Stimulated activated naive B cell treated with anti-CD40 and anti-IgM and Interleukin-4, amounts not matched to agents 10 μg/mL and 1 μg/mL and 100 μg/mL, for 72 hours (primary cell): ENCODE results near the gene DBNDD2.

Experiments
- ATAC-seq, 2 donors: fragments of 150-1000 bp; cut with Tn5 transposase; replicated peaks; 2 replicates each; pipeline ENCODE4 v1.10.0; 2021; ENCODE audit warnings: moderate library complexity in 1 of 2
- DNase-seq: peaks from one replicate; pipeline ENCODE4 v3.0.0; 2021
- H3K27ac Mint-ChIP-seq: one replicate; pipeline ENCODE4 v1.8.0; 2022; ENCODE audit warnings: mild to moderate bottlenecking, mixed read lengths
- H3K27me3 Mint-ChIP-seq, 2 donors: one replicate each; pipeline ENCODE4 v1.8.0; 2022; ENCODE audit warnings: mixed read lengths in 2 of 2
- H3K36me3 Mint-ChIP-seq, 2 donors: one replicate each; pipeline ENCODE4 v1.8.0; 2022; ENCODE audit warnings: mixed read lengths in 2 of 2, mild to moderate bottlenecking in 1 of 2
- H3K4me1 Mint-ChIP-seq, 2 donors: one replicate each; pipeline ENCODE4 v1.8.0; 2022; ENCODE audit warnings: mixed read lengths in 2 of 2, mild to moderate bottlenecking in 1 of 2
- H3K4me3 Mint-ChIP-seq, 2 donors: one replicate each; pipeline ENCODE4 v1.8.0; 2022; ENCODE audit warnings: mild to moderate bottlenecking in 2 of 2, mixed read lengths in 2 of 2, moderate library complexity in 1 of 2
- H3K9me3 Mint-ChIP-seq, 2 donors: one replicate each; pipeline ENCODE4 v1.8.0; 2022; ENCODE audit warnings: mixed read lengths in 2 of 2, mild to moderate bottlenecking in 1 of 2

DBNDD2 gene

DNA sequence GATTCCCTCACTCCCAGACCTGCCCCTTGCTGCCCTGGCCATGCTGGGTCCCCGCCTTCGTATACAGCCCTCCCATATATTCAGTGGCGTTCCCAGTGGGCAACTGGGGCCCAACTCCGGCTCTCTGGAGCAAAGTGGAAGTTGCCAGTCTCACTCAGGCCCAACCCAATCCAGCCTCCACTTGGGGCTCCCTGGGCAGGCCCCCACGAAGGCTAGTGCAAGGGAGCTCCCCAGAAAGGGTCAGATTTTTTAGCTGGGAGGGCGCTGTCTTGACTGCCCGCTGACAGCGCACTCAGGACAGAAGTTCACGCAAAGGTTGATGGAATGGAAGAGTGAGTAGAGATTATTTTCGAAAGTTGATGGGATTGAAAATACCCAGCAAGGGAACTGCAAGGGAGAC lies 35.8 kb upstream of the DBNDD2 start:
- no peaks in the 10 kb centered on the region for H3K27me3 Mint-ChIP-seq
- DNase-seq (no peak), ATAC-seq (no peak)
- peak overlapping the region; percentile 70 to 81 for H3K4me3 Mint-ChIP-seq
- no peak overlapping the region for H3K27ac Mint-ChIP-seq
- H3K9me3 Mint-ChIP-seq, result no peaks in the 10 kb centered on the region
- H3K36me3 Mint-ChIP-seq, result peaks cover 22 to 47% of the 10 kb centered on the region in 2 donors
- H3K4me1 Mint-ChIP-seq, result peaks cover 47 to 71% of the 10 kb centered on the region in 2 donors

DNA sequence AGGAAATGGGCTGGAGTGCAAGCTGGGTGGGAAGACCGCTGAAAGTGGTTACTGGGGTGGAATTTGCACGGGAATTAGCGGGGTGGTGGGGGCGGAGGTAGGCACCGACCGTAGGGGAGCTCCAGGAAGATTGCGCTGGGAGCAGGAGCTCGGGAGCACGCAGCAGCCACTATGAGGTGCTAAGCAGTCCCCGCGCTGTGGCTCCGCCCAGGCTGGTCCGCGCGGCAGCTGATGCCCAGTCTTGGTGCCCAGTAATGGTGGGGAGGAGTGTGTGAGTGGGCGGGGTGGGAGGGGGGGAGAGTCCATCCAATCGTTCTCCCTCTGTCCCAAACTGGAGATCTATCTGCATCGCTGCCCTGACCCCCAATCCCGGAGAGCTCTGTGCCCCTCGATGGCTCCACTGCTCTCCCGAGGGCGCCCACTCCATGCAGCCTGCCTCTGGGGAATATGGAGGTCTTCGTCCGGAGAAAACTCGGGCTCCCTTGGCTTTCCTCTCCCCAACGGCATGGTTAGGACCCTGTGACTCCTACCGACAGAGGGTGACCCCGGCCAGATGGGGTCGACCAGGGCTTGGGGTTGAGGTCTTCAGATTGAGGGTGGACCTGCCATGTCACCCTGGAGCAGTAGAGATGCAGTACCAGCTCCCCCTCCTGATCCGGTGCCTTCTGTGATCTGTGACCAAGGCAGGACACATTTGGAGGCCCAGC lies 35.3 kb upstream of the DBNDD2 start:
- Mint-ChIP-seq H3K27ac (peak overlapping the region; percentile 14), H3K4me3 (peak overlapping the region; percentile 81 to 88), H3K36me3 (peaks cover 19 to 42% of the 10 kb centered on the region in 2 donors), H3K27me3 (no peaks in the 10 kb centered on the region), H3K4me1 (peaks cover 42 to 66% of the 10 kb centered on the region in 2 donors), H3K9me3 (no peaks in the 10 kb centered on the region)
- DNase-seq (no peak), ATAC-seq (no peak)

DNA sequence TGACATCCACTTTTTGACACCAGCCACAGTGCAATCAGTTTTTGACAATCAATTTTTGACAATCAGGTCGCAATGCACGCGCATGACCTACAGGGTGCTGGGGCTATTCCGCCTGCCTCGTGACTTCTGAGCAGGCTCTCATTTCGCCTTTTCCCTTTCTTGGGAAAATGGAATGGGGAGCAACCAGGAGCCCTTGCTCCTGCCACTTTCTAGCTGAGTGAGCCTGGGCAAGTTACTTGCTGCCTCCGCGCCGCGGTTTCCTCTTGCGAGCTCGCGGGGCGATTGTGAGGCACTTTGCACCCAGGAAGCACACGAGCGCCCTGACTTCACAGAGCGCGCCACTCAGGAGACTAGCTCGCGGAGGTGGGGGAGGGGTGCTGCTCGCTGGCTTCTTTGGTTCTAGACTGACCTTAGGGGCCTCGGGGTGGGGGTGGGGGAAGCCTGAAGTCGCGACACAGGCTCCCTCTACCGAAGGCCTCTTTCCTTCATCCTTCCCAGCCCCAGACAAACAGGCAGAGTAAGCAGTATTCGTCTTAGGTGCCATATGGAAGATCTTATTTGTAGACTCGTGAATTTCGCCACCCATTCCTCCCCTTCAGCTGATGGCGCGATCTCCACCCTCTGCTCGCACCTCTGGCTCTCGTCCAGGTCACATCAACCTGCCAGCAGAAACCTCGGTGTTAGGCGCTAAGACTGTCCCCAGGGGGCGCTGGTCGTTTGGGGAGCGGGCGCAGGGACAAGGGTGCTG lies 34.6 kb upstream of the DBNDD2 start:
- DNase-seq (peak; percentile 82), ATAC-seq (peak; percentile 90)
- peaks cover 19 to 35% of the 10 kb centered on the region in 2 donors for H3K36me3 Mint-ChIP-seq
- H3K4me1 Mint-ChIP-seq, result peaks cover 39 to 65% of the 10 kb centered on the region in 2 donors
- H3K4me3 Mint-ChIP-seq, result peak overlapping the region; percentile 81 to 88
- no peaks in the 10 kb centered on the region for H3K27me3 Mint-ChIP-seq
- H3K9me3 Mint-ChIP-seq, result no peaks in the 10 kb centered on the region
- peak overlapping the region; percentile 88 for H3K27ac Mint-ChIP-seq

DNA sequence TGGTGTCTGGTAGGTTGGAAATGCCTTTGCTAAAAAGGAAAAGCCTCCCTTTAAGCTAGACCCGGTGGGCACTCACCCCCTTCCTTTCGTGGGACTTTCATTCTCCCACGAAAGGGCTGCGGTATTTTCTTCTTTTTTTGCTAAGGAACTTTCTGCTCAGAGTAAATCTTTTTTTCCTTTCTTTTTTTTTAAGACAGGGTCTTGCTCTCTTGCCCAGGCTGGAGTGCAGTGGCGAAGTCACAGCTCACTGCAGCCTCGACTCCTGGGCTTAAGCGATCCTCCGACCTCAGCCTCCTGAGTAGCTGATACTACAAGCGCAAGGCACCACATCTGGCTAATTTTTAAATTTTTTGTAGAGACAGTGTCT lies 34.0 kb upstream of the DBNDD2 start:
- Mint-ChIP-seq H3K36me3 (peaks cover 19 to 34% of the 10 kb centered on the region in 2 donors), H3K27me3 (no peaks in the 10 kb centered on the region), H3K4me1 (peaks cover 34 to 63% of the 10 kb centered on the region in 2 donors), H3K4me3 (peak overlapping the region; percentile 81 to 88), H3K9me3 (no peaks in the 10 kb centered on the region), H3K27ac (peak overlapping the region; percentile 88)
- ATAC-seq (no peak), DNase-seq (no peak)

DNA sequence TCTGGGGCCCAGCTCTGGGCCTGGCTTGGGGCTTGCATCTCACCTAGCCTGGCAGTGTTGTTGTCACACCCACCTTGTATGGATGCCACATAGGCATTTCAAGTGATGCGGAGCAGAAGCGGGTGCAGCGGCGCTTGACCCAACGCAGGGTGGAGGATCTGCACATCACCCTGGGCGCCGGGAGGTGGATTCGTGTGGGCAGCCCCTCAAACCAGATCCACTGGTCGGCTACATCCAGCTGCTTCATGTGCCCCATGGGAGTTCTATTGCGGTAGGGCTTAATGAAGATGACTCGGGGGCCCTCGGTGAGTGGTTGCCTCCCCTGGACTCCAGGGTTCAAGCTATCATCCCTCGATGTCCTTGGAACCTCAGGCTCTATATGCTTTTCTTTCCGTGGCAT lies 33.1 kb upstream of the DBNDD2 start:
- Mint-ChIP-seq H3K4me1 (peaks cover 33 to 58% of the 10 kb centered on the region in 2 donors), H3K27ac (no peak overlapping the region), H3K27me3 (no peaks in the 10 kb centered on the region), H3K9me3 (no peaks in the 10 kb centered on the region), H3K36me3 (peaks cover 18 to 36% of the 10 kb centered on the region in 2 donors), H3K4me3 (no peak overlapping the region)
- DNase-seq (no peak), ATAC-seq (no peak)

DNA sequence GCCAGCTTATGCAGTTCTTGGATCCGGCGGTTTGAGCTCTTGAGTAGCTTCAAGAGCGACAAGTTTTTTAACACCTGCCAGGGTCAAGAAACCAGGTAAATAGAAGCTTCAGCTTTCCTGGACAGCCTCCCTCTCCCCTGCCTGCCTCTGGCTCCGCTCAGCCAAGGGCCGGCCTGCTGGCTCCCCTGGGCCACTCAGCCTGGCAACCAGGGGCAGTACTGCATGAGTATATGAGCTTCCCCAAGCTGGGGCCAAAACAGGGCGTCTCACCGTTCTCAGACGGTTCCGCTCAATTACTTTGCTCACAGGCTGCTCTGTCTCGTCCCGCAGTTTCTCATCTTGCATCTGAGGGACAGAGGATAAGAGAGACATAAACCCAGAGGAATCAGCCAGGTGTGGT lies 30.8 kb upstream of the DBNDD2 start:
- ATAC-seq (no peak), DNase-seq (no peak)
- Mint-ChIP-seq H3K4me1 (peaks cover 16 to 40% of the 10 kb centered on the region in 2 donors), H3K36me3 (peaks cover 19 to 33% of the 10 kb centered on the region in 2 donors), H3K4me3 (no peak overlapping the region), H3K27ac (no peak overlapping the region), H3K9me3 (no peaks in the 10 kb centered on the region), H3K27me3 (no peaks in the 10 kb centered on the region)

DNA sequence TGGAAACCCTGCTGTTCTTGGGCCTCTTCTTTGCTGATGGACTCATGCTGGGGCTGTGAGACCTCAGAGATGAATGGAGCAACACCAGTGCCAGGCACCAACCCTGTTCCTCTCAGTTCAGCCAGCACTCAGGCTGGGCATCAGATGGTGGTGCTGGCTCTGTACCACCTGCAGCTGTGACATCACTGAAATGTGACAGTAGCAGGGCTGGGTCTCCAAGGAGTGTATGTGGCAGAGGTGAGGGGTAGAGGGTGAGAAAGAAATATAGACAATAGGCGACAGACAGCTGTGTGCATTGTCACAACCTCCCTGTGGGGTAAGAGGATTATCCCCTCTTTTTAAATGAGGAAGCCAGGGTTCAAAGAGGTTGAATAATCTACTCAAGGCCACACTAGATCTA lies 29.9 kb upstream of the DBNDD2 start, which contains the start of gene TP53TG5:
TSS of gene TP53TG5 (minus strand) at position 135 of the 400 bp plus-strand sequence. CDS start at position 46, 89 bp downstream.
- Mint-ChIP-seq H3K4me1 (peaks cover 9 to 31% of the 10 kb centered on the region in 2 donors), H3K27me3 (no peaks in the 10 kb centered on the region), H3K9me3 (no peaks in the 10 kb centered on the region), H3K27ac (no peak within 1 kb of the TSS), H3K4me3 (no peak within 1 kb of the TSS), H3K36me3 (peaks cover 19 to 32% of the 10 kb centered on the region in 2 donors)
- DNase-seq, result no peak
- no peak for ATAC-seq

DNA sequence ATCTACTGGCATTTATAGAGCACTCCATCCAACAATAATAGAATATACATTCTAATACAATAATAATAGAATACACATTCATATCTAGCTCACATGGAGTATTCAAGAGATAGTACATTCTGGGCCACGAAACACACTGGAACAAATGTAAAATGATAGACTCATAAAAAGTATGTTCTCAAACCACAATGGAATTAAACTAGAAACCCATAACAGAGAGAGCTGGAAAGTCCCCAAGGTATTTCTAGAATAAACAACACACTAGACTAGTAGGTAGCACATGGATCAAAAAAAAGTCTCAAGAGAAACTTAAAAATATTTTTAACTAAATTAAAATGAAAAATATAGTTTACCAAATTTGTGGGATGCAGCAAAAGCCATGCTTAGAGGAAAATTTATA lies 20.8 kb upstream of the DBNDD2 start:
- H3K27ac Mint-ChIP-seq, result peak overlapping the region; percentile 7
- peak; percentile 46 to 48 for ATAC-seq
- DNase-seq, result no peak
- H3K4me1 Mint-ChIP-seq, result peaks cover 11 to 35% of the 10 kb centered on the region in 2 donors
- no peak overlapping the region for H3K4me3 Mint-ChIP-seq
- H3K9me3 Mint-ChIP-seq, result peaks cover 1 to 4% of the 10 kb centered on the region in 2 donors
- no peaks in the 10 kb centered on the region for H3K27me3 Mint-ChIP-seq
- H3K36me3 Mint-ChIP-seq, result peaks cover 14 to 46% of the 10 kb centered on the region in 2 donors

DNA sequence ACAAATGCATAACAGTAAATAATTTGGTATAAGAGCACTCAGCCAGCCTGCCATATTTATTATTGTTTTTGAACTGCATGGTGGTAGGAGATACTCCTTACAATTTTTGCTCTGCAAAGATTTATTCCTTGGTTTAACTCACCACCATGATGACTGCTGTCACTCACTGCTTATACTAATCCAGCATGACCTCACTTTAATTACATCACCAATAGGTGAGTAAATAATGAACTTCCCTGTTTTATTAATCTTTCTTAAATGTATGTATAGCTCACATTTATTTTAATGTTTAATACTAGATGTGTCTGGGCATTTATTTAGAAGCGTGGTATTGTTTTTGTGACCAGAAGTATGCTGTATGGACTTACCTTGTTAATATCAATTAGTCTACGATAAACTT lies 17.2 kb upstream of the DBNDD2 start:
- H3K4me1 Mint-ChIP-seq, result peaks cover 11 to 30% of the 10 kb centered on the region in 2 donors
- DNase-seq, result no peak
- no peak overlapping the region for H3K4me3 Mint-ChIP-seq
- ATAC-seq, result no peak
- peaks cover 1 to 4% of the 10 kb centered on the region in 2 donors for H3K9me3 Mint-ChIP-seq
- peaks cover 25 to 51% of the 10 kb centered on the region in 2 donors for H3K36me3 Mint-ChIP-seq
- no peak overlapping the region for H3K27ac Mint-ChIP-seq
- H3K27me3 Mint-ChIP-seq, result no peaks in the 10 kb centered on the region

DNA sequence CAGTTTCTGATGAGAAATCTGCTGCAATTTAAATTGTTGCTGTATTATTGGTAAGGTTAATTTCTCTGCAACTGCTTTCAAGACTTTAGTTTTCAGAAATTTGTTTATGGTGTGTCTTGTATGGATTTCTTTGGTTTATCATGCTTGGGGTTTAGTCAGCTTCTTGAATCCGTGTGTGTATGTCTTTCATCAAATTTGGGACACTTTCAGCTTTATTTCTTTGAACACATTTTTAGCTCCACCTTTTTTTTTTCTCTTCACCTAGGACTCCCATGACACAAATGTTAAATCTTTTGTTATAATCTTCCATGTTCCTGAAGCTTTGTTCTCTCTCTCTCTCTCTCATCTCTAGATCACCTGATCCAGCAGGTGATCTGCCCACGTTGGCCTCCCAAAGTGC lies 16.5 kb upstream of the DBNDD2 start:
- Mint-ChIP-seq H3K36me3 (peaks cover 23 to 49% of the 10 kb centered on the region in 2 donors), H3K4me1 (peaks cover 11 to 25% of the 10 kb centered on the region in 2 donors), H3K27me3 (no peaks in the 10 kb centered on the region), H3K9me3 (peaks cover 1 to 4% of the 10 kb centered on the region in 2 donors), H3K4me3 (no peak overlapping the region), H3K27ac (no peak overlapping the region)
- ATAC-seq, result no peak
- no peak for DNase-seq

DNA sequence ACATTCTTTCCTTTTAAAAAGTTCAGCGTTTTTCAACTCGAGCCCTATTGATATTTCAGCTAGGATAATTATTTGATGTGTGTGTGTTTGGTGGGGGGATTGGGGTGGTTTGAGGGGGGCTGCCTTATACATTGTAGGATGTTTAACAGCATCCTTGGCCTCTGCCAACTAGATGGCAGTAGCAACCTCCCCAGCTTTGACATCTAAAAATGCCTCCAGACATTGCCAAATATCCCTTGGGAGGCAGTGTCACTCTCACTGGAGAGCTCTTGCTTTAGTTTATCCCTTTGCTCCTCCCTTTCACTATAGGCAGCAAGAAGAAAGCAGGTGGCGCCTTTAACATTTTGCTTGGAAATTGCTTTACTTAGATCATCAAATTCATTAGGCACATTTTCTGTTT lies 15.4 kb upstream of the DBNDD2 start:
- Mint-ChIP-seq H3K36me3 (peaks cover 20 to 38% of the 10 kb centered on the region in 2 donors), H3K27ac (no peak overlapping the region)

DNA sequence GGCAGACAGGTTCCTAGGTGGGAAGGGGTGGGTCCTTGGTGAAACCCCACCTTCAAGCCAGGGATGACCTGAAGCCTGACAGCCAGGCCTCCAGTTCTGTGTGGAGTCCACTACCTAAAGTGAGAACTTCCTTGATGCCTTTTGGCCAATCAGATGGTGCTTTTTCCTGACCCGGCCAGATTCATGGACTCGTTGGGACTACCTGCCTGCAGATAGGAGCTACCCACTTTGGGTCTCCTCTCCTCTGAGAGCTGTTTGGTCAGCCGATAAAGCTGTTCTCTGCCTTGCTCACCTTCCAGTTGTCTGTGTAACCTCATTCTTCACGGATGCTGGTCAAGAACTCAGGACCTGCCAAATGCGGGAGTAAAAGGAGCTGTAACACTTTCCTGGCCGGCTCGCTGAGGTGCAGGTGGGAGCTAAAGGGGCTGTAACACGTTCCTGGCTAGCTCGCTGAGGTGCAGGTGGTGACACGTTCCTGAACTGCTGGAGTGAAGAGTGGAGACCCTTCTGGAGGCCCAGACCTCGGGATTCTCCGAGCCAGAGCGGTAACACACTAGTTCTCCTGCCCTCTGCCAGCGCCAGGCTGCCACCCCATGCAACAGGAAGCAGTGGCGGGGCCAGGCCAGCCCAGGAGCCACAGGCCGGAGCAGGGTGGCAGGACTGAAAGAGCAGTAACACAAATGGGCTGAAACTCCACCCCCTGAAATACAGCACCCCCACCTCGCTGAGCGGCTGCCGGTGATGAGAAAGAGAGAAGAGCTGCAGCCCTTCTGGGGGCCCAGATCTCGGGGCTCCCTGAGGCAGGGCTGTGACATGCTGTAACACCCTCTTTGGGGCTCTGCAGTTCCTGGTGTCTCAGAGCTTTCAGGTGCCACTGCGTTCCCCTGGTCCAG lies 13.6 kb upstream of the DBNDD2 start:
- DNase-seq (no peak), ATAC-seq (no peak)
- Mint-ChIP-seq H3K27ac (no peak overlapping the region), H3K4me3 (no peak overlapping the region), H3K27me3 (no peaks in the 10 kb centered on the region), H3K36me3 (peaks cover 22 to 37% of the 10 kb centered on the region in 2 donors), H3K9me3 (peaks cover 3 to 7% of the 10 kb centered on the region in 2 donors), H3K4me1 (peaks cover 4% of the 10 kb centered on the region in 2 donors)

More for the DNA sequence above, 15.4 kb upstream of the DBNDD2 start:
- Mint-ChIP-seq H3K4me3 (no peak overlapping the region), H3K4me1 (peaks cover 7 to 13% of the 10 kb centered on the region in 2 donors), H3K27me3 (no peaks in the 10 kb centered on the region), H3K9me3 (no peaks in the 10 kb centered on the region)
- DNase-seq (no peak), ATAC-seq (no peak)

DNA sequence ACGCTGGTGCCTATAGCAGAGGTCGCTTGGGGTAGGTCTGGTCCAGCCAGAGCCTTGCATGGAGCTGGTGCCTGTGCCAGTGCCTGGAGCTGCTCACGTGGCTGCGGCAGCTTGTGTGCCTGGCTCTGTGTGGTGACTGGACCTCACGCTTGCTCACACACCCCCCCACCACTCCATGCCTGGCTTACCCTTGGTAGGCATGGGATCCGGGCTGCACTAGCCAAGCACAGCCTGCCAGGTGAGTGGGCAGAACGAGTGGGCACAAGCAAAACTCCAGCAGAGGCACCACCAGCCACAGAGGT lies 13.0 kb upstream of the DBNDD2 start:
- Mint-ChIP-seq H3K36me3 (peaks cover 28 to 37% of the 10 kb centered on the region in 2 donors), H3K9me3 (peaks cover 9 to 13% of the 10 kb centered on the region in 2 donors), H3K4me1 (peaks cover 4% of the 10 kb centered on the region in 2 donors), H3K27ac (no peak overlapping the region), H3K4me3 (no peak overlapping the region), H3K27me3 (no peaks in the 10 kb centered on the region)
- no peak for ATAC-seq
- DNase-seq, result no peak

DNA sequence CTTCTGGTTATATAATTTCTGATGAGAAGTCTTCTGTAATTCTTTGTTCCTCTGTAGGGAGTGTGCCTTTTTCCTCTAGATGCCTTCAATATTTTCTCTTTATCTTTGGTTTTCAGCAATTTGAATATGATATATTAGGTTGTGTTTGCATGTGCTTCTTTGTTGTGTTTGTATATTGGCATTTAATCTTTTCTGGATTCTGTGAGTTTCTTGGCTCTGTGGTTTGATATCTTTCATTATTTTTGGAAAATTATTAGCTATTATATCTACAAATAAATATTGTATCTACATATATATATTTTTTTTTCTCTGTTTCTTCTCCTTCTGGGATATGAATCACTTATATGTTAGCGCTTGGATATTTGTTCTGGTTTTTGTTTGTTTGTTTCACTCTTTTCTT lies 9.1 kb upstream of the DBNDD2 start:
- peaks cover 19 to 20% of the 10 kb centered on the region in 2 donors for H3K9me3 Mint-ChIP-seq
- no peak overlapping the region for H3K27ac Mint-ChIP-seq
- H3K27me3 Mint-ChIP-seq, result peaks cover 5 to 6% of the 10 kb centered on the region in 2 donors
- peaks cover 53 to 55% of the 10 kb centered on the region in 2 donors for H3K36me3 Mint-ChIP-seq
- H3K4me1 Mint-ChIP-seq, result peaks cover 4 to 6% of the 10 kb centered on the region in 2 donors
- H3K4me3 Mint-ChIP-seq, result no peak overlapping the region
- DNase-seq (no peak), ATAC-seq (no peak)
